ENCODE measurements around the gene IGSF21. TPM values are rescaled to one million over a fixed set of nuclear protein-coding genes. Genes with fewer than 3 reads are reported as not detected.

The IGSF21 gene
- polyA plus RNA-seq, 3 donors, result not detected

DNA sequence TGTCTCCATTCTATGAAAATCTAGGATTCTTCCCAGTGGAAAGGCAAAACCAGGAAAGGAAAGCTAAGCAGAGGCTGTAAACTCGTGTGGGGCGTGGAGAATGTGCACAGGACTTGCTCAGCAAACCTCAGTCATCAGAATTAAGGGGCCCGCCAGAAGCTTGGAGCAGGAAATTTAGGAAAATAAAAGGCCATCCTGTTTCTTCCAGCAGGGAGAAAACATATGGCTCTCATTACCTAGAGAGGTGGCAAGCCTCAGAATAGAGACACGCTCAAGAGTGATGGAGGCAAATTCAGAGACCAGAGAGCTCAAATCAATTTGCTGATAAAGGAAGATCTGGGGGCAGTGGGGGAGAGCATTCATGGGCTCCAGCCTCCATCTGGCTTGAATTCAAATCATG, 221.2 kb downstream of the IGSF21 start:
- no peaks in the 10 kb centered on the region for H3K36me3 ChIP-seq (replicated peaks in 1 of 2; ENCODE audit: control insufficient read depth in 1 of 2, insufficient read depth in 2 of 2, low read length in 2 of 2)
- no peak overlapping the region for H3K4me3 ChIP-seq (replicated peaks in 1 of 3; ENCODE audit: low read depth in 2 of 3, low read length in 3 of 3)
- H4K20me1 ChIP-seq (ENCODE audit: insufficient read depth, low read length), result no peaks in the 10 kb centered on the region
- no peak for DNase-seq
- no peaks in the 10 kb centered on the region for H3K9me3 ChIP-seq (replicated peaks in 1 of 2; ENCODE audit: control insufficient read depth in 1 of 2, insufficient read depth in 1 of 2, low read length in 2 of 2)
- no peak overlapping the region for H2AFZ ChIP-seq (ENCODE audit: insufficient read depth, low read depth, low read length, poor library complexity, severe bottlenecking)
- H3K4me1 ChIP-seq (ENCODE audit: control insufficient read depth in 1 of 2, insufficient read depth in 2 of 2, low read length in 2 of 2), result no peaks in the 10 kb centered on the region
- intact Hi-C loops (cut with micrococcal nuclease), result no loop called here
- H3K9ac ChIP-seq (ENCODE audit: insufficient read depth, low read length, poor library complexity, severe bottlenecking), result no peak overlapping the region
- no peaks in the 10 kb centered on the region for H3K4me1 Mint-ChIP-seq
- H3K27ac Mint-ChIP-seq, result no peak overlapping the region
- no peak overlapping the region for H3K4me3 Mint-ChIP-seq
- TF ChIP-seq, protein P1, sequence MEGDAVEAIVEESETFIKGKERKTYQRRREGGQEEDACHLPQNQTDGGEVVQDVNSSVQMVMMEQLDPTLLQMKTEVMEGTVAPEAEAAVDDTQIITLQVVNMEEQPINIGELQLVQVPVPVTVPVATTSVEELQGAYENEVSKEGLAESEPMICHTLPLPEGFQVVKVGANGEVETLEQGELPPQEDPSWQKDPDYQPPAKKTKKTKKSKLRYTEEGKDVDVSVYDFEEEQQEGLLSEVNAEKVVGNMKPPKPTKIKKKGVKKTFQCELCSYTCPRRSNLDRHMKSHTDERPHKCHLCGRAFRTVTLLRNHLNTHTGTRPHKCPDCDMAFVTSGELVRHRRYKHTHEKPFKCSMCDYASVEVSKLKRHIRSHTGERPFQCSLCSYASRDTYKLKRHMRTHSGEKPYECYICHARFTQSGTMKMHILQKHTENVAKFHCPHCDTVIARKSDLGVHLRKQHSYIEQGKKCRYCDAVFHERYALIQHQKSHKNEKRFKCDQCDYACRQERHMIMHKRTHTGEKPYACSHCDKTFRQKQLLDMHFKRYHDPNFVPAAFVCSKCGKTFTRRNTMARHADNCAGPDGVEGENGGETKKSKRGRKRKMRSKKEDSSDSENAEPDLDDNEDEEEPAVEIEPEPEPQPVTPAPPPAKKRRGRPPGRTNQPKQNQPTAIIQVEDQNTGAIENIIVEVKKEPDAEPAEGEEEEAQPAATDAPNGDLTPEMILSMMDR (IDR thresholded peaks at IDR 0.05), result no peak
- H3K9me3 Mint-ChIP-seq, result peaks cover 0 to 2% (median 0%) of the 10 kb centered on the region in 7 donors
- H3K4me2 ChIP-seq (replicated peaks; ENCODE audit: extremely low read depth, low read length, poor library complexity, severe bottlenecking), result no peak overlapping the region
- no peaks in the 10 kb centered on the region for H3K27me3 ChIP-seq (ENCODE audit: control insufficient read depth in 2 of 2, insufficient read depth in 2 of 2, low read length in 2 of 2)
- H3K27me3 Mint-ChIP-seq (ENCODE audit: low read depth in 3 of 3), result peaks cover 3 to 10% (median 9%) of the 10 kb centered on the region in 3 donors
- H3K27ac ChIP-seq (ENCODE audit: low read depth in 1 of 2, low read length in 2 of 2), result no peak overlapping the region
- WGBS (ENCODE audit: insufficient coverage), result 28% methylated on average over 3 of the region's 4 CpGs
- no peaks in the 10 kb centered on the region for H3K79me2 ChIP-seq (ENCODE audit: insufficient read depth, low read length)
- H3K36me3 Mint-ChIP-seq, result no peaks in the 10 kb centered on the region

GRCh38 chr1:18329469-18330253, 222.1 kb downstream of the IGSF21 start:
- Histone ChIP-seq H3K4me1 (ENCODE audit: control insufficient read depth in 1 of 2, insufficient read depth in 2 of 2, low read length in 2 of 2) (no peaks in the 10 kb centered on the region), H3K36me3 (replicated peaks in 1 of 2; ENCODE audit: control insufficient read depth in 1 of 2, insufficient read depth in 2 of 2, low read length in 2 of 2) (no peaks in the 10 kb centered on the region), H3K9ac (ENCODE audit: insufficient read depth, low read length, poor library complexity, severe bottlenecking) (no peak overlapping the region), H3K79me2 (ENCODE audit: insufficient read depth, low read length) (no peaks in the 10 kb centered on the region), H2AFZ (ENCODE audit: insufficient read depth, low read depth, low read length, poor library complexity, severe bottlenecking) (no peak overlapping the region), H3K9me3 (replicated peaks in 1 of 2; ENCODE audit: control insufficient read depth in 1 of 2, insufficient read depth in 1 of 2, low read length in 2 of 2) (no peaks in the 10 kb centered on the region), H3K27ac (ENCODE audit: low read depth in 1 of 2, low read length in 2 of 2) (no peak overlapping the region), H3K4me3 (replicated peaks in 1 of 3; ENCODE audit: low read depth in 2 of 3, low read length in 3 of 3) (no peak overlapping the region), H4K20me1 (ENCODE audit: insufficient read depth, low read length) (no peaks in the 10 kb centered on the region), H3K27me3 (ENCODE audit: control insufficient read depth in 2 of 2, insufficient read depth in 2 of 2, low read length in 2 of 2) (no peaks in the 10 kb centered on the region), H3K4me2 (replicated peaks; ENCODE audit: extremely low read depth, low read length, poor library complexity, severe bottlenecking) (no peak overlapping the region)
- H3K4me3 Mint-ChIP-seq, result no peak overlapping the region
- peaks cover 0 to 2% (median 0%) of the 10 kb centered on the region in 7 donors for H3K9me3 Mint-ChIP-seq
- no peaks in the 10 kb centered on the region for H3K4me1 Mint-ChIP-seq
- DNase-seq, result no peak
- intact Hi-C loops (cut with micrococcal nuclease), result no loop called here
- no peak overlapping the region for H3K27ac Mint-ChIP-seq
- peaks cover 3 to 11% (median 9%) of the 10 kb centered on the region in 3 donors for H3K27me3 Mint-ChIP-seq (ENCODE audit: low read depth in 3 of 3)
- no peaks in the 10 kb centered on the region for H3K36me3 Mint-ChIP-seq
- TF ChIP-seq, protein P1 (IDR thresholded peaks at IDR 0.05), result no peak
- WGBS (ENCODE audit: insufficient coverage), result 92% methylated on average over 4 of the region's 9 CpGs
